WERI-Rb-1 (cell line): Measurements from ENCODE around the gene RHBDL1.

Experiments used
- DNase-seq: peaks from one replicate; pipeline ENCODE4 v3.0.0-alpha.2; 2020
- H3K27ac ChIP-seq: fragments of 250-450 bp; sonication (Bioruptor Pico); 2 replicates; pipeline ENCODE4 v1.5.1; 2020; ENCODE audit warnings: mild to moderate bottlenecking, moderate library complexity
- H3K27me3 ChIP-seq: fragments of 250-450 bp; sonication (Bioruptor Pico); 2 replicates; pipeline ENCODE4 v1.5.1; 2021; ENCODE audit warnings: mild to moderate bottlenecking, low read depth, moderate library complexity; ENCODE audit not compliant: insufficient read depth, severe bottlenecking
- H3K36me3 ChIP-seq: fragments of 250-450 bp; sonication (Bioruptor Pico); 2 replicates; pipeline ENCODE4 v1.5.1; 2020; ENCODE audit warnings: mild to moderate bottlenecking, moderate library complexity
- H3K4me3 ChIP-seq: 2 replicates; pipeline ENCODE4 v1.5.1; 2011; ENCODE audit warnings: low read depth, mild to moderate bottlenecking, control low read depth, low read length
- H3K9me3 ChIP-seq: fragments of 250-450 bp; sonication (Bioruptor Pico); 2 replicates; pipeline ENCODE4 v1.5.1; 2021; ENCODE audit warnings: mild to moderate bottlenecking, moderate library complexity; ENCODE audit not compliant: severe bottlenecking
- TF ChIP-seq, protein P1 (sequence below): IDR thresholded peaks from 2 replicates; pipeline ENCODE4 v1.5.1; 2011; ENCODE audit warnings: low read depth, mild to moderate bottlenecking, control low read depth, inconsistent platforms, low read length

RHBDL1 gene

DNA sequence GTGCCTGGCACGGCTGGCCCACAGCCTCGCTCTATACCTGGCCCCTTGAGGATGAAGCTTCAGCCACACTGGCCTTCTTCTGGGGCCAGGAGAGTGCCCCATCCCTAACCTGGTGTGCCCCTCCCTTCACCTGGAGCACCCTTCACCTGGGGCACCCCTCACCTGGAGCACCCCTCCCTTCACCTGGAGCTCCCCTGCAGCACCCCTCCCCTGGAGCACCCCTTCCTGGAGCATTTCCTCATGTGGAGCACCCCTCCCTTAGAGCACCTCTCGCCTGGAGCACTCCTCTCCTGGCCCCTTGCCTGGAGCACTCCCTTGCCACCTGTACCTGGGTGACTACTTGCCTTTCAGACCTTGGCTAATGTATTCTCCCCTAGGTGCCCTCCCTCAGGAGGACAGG is 32.5 kb downstream of the RHBDL1 start:
- Histone ChIP-seq H3K36me3 (peaks cover 5% of the 10 kb centered on the region), H3K27me3 (peaks cover 15% of the 10 kb centered on the region), H3K4me3 (no peak overlapping the region), H3K9me3 (no peaks in the 10 kb centered on the region), H3K27ac (no peak overlapping the region)
- no peak for DNase-seq
- TF ChIP-seq, protein P1, sequence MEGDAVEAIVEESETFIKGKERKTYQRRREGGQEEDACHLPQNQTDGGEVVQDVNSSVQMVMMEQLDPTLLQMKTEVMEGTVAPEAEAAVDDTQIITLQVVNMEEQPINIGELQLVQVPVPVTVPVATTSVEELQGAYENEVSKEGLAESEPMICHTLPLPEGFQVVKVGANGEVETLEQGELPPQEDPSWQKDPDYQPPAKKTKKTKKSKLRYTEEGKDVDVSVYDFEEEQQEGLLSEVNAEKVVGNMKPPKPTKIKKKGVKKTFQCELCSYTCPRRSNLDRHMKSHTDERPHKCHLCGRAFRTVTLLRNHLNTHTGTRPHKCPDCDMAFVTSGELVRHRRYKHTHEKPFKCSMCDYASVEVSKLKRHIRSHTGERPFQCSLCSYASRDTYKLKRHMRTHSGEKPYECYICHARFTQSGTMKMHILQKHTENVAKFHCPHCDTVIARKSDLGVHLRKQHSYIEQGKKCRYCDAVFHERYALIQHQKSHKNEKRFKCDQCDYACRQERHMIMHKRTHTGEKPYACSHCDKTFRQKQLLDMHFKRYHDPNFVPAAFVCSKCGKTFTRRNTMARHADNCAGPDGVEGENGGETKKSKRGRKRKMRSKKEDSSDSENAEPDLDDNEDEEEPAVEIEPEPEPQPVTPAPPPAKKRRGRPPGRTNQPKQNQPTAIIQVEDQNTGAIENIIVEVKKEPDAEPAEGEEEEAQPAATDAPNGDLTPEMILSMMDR, result no peak

DNA sequence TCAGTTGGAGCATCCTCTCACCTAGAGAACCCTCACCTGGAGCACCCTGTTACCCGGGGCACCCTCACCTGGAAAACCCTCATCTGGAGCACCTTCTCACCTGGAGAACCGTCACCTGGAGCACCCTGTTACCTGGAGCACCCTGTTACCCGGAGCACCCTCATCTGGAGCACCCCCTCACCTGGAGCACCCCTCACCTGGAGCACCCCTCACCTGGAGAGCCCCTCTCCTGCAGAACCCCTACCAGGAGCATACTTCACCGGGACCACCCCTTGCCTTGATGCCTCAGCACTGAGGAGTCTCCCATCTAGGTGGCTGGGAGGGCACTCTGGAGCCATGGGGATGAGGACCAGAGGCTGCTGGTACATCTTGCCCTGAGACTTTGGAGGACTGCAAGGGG is 33.5 kb downstream of the RHBDL1 start:
- TF ChIP-seq, protein P1, result no peak
- H3K9me3 ChIP-seq, result no peaks in the 10 kb centered on the region
- H3K27ac ChIP-seq, result no peak overlapping the region
- peaks cover 15% of the 10 kb centered on the region for H3K27me3 ChIP-seq
- peaks cover 1% of the 10 kb centered on the region for H3K36me3 ChIP-seq
- no peak for DNase-seq
- no peak overlapping the region for H3K4me3 ChIP-seq

DNA sequence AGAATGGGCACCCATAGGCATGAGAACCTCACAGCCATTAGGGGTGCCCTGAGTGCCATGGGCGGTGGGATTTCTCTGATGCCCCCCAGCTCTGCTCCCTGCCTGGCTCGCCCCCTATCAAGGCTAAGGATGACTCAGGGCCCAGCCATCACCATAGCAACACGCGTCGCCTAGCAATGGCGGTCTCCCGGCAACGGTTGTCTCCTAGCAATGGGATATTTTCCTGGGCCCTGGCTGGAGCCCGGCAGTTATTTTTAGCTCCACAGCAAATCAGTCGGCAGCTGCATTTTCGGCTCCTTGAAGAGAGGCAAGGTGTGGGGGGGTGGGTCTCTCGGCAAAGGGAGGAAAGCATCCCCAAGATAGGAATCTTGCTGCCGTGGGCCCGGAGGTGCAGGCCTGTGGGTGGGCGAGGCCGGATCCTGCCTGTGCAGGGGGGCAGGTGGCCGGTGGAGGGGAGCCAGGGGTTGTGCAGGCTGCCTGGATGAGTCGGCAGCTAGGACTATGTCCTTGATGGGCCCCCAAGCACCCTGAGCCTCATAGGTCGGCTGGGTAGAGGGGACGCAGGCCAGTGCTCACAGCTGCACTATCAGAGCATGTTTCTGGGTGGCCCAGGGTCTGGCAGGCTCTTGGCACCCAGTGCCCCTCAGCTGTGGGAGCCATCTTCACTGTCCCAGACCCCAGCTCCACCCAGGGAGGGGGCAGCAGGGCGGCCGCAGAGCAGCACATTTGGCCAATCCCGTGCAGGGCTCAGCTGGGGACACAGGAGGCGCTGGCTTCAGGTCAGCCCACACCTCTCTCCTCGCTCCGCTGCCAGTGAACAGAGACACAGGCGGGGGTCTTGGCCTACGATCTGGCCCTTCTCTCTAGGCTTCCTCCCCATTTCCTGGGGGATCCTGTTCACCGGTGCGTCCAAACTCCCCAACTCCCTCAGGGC is 34.4 kb downstream of the RHBDL1 start:
- TF ChIP-seq, protein P1, result peak; percentile 45
- peaks cover 15% of the 10 kb centered on the region for H3K27me3 ChIP-seq
- H3K36me3 ChIP-seq, result no peaks in the 10 kb centered on the region; the same call in 1 of the 2 replicates
- no peaks in the 10 kb centered on the region for H3K9me3 ChIP-seq
- no peak overlapping the region for H3K27ac ChIP-seq
- DNase-seq, result peak; percentile 80
- no peak overlapping the region for H3K4me3 ChIP-seq

DNA sequence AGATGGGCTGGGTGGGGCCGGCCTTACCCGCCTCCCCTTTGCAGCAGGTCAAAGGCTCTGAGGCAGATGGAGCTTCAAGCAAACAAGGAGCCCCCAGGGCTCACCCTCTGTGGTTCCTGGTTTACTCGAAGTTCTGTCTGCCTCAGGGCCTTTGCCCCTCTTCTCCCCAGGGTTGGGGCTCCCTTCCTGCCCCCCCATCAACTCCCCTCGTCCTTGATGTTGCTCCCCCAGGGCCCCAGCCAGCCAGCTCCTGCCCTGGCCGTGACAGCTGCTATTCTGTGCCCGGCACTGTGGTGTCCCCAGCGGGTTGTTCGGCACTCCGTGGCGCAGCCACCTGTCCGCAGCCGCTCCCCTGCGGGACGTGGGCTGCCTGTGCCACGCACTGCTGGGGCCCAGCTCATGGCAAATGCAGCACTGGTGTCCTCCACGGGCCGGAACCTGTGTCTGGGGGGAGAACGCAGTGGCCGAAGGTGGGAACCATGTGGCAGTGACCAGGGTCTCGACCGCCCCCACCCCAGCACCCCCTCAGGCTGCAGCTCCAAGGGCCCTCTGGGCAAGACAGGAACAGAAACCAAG is 35.1 kb downstream of the RHBDL1 start:
- no peak overlapping the region for H3K4me3 ChIP-seq
- H3K36me3 ChIP-seq, result no peaks in the 10 kb centered on the region
- no peaks in the 10 kb centered on the region for H3K9me3 ChIP-seq
- TF ChIP-seq, protein P1, result no peak
- H3K27ac ChIP-seq, result no peak overlapping the region
- peaks cover 15% of the 10 kb centered on the region for H3K27me3 ChIP-seq
- DNase-seq, result no peak

DNA sequence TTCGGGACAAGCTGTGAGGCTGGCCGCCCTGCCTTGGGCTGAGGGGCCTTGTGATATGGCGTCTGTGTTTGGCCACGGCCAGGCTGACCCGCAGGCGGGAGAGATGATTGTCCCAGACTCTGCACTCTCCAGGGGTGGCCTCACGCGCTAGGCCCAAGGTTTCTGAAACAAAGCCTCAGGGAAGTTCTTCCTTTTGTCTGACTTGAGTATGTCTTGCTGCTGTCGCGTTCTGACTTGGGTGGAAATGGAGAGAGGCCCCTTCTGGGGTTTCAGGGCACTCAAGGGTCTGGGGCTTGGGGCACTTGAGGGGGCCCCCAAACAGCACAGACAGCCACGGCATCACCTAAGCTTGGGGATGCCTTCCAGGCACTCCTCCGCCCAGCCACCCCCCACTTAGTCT is 35.6 kb downstream of the RHBDL1 start:
- Histone ChIP-seq H3K27ac (no peak overlapping the region), H3K4me3 (no peak overlapping the region), H3K9me3 (no peaks in the 10 kb centered on the region), H3K36me3 (no peaks in the 10 kb centered on the region), H3K27me3 (peaks cover 15% of the 10 kb centered on the region)
- no peak for DNase-seq
- TF ChIP-seq, protein P1, result no peak
